WTC11 (cell line): ENCODE data around the gene TREM2. TPM values are rescaled to one million over a fixed set of nuclear protein-coding genes. Genes with fewer than 3 reads are reported as not detected.

Source experiments
- ATAC-seq: fragments of 200-7000 bp; cut with Tn5 transposase; 2 replicates; pipeline ENCODE4 v1.10.0; 2021; ENCODE audit warnings: mild to moderate bottlenecking, moderate library complexity
- CTCF ChIA-PET: fragments of 300-600 bp; sonication (Branson Sonifier 250); formaldehyde crosslinking; loops from one replicate; lab custom pipeline; 2021; ENCODE audit warnings: antibody characterized with exemption; lab: Charles Lee
- POLR2A ChIA-PET: fragments of 350-600 bp; sonication (Branson Sonifier 250); formaldehyde crosslinking; loops from one replicate; lab custom pipeline; 2021; ENCODE audit warnings: antibody characterized with exemption; lab: Charles Lee
- DNase-seq: peaks from one replicate; pipeline ENCODE4 v3.0.0; 2021; ENCODE audit warnings: low spot score
- H3K27ac Mint-ChIP-seq: 2 replicates; pipeline ENCODE4 v1.8.0; 2021; ENCODE audit warnings: mixed read lengths
- H3K27me3 Mint-ChIP-seq: 2 replicates; pipeline ENCODE4 v1.8.0; 2021; ENCODE audit warnings: low read depth, mild to moderate bottlenecking, moderate library complexity, mixed read lengths
- H3K36me3 Mint-ChIP-seq: 2 replicates; pipeline ENCODE4 v1.8.0; 2021; ENCODE audit warnings: mixed read lengths
- H3K4me1 Mint-ChIP-seq: 2 replicates; pipeline ENCODE4 v1.8.0; 2022; ENCODE audit warnings: mixed read lengths
- H3K4me3 Mint-ChIP-seq: 2 replicates; pipeline ENCODE4 v1.8.0; 2021; ENCODE audit warnings: mild to moderate bottlenecking, moderate library complexity, mixed read lengths
- H3K9me3 Mint-ChIP-seq: 2 replicates; pipeline ENCODE4 v1.8.0; 2021; ENCODE audit warnings: mixed read lengths
- CBFB ChIP-seq: sonication (generic); formaldehyde crosslinking; IDR thresholded peaks from 2 replicates; pipeline ENCODE4 v1.8.1; 2022; ENCODE audit warnings: mild to moderate bottlenecking, low read depth, missing genetic modification reagents
- E2F4 ChIP-seq: sonication (generic); formaldehyde crosslinking; IDR thresholded peaks from 2 replicates; pipeline ENCODE4 v1.8.1; 2022; ENCODE audit warnings: low read depth, mild to moderate bottlenecking, moderate library complexity, missing genetic modification reagents, borderline replicate concordance
- ELF4 ChIP-seq: sonication (generic); formaldehyde crosslinking; IDR thresholded peaks from 2 replicates; pipeline ENCODE4 v1.8.1; 2022; ENCODE audit warnings: low read depth, mild to moderate bottlenecking, moderate library complexity, missing genetic modification reagents
- EMX1 ChIP-seq: fragments of 250-450 bp; sonication (Bioruptor Pico); IDR thresholded peaks from 2 replicates; pipeline ENCODE4 v1.8.0; 2021; ENCODE audit warnings: mild to moderate bottlenecking
- FOXK1 ChIP-seq: sonication (generic); formaldehyde crosslinking; IDR thresholded peaks from 2 replicates; pipeline ENCODE4 v1.8.0; 2022; ENCODE audit warnings: mild to moderate bottlenecking, moderate library complexity, missing genetic modification reagents
- HMGA2 ChIP-seq: fragments of 250-450 bp; sonication (Bioruptor Pico); IDR thresholded peaks from 2 replicates; pipeline ENCODE4 v1.4.0; 2021; ENCODE audit warnings: mild to moderate bottlenecking, moderate library complexity
- HMGXB4 ChIP-seq: sonication (generic); formaldehyde crosslinking; IDR thresholded peaks from 2 replicates; pipeline ENCODE4 v1.8.1; 2023; ENCODE audit warnings: mild to moderate bottlenecking, moderate library complexity, missing genetic modification reagents
- IRF2 ChIP-seq: sonication (generic); formaldehyde crosslinking; IDR thresholded peaks from 2 replicates; pipeline ENCODE4 v1.8.0; 2022; ENCODE audit warnings: low read depth, missing genetic modification reagents, borderline replicate concordance
- MYBL2 ChIP-seq: sonication (generic); formaldehyde crosslinking; IDR thresholded peaks from 2 replicates; pipeline ENCODE4 v1.8.1; 2023; ENCODE audit warnings: mild to moderate bottlenecking, moderate library complexity, missing genetic modification reagents
- NR3C1 ChIP-seq: sonication (generic); formaldehyde crosslinking; conservative IDR thresholded peaks from 2 replicates; pipeline ENCODE4 v1.8.1; 2023; ENCODE audit warnings: low read depth, mild to moderate bottlenecking, missing genetic modification reagents
- OVOL2 ChIP-seq: fragments of 250-450 bp; sonication (Bioruptor Pico); IDR thresholded peaks from 2 replicates; pipeline ENCODE4 v1.9.0; 2021; ENCODE audit warnings: mild to moderate bottlenecking, borderline replicate concordance
- RELA ChIP-seq: sonication (generic); formaldehyde crosslinking; IDR thresholded peaks from 2 replicates; pipeline ENCODE4 v1.8.1; 2022; ENCODE audit warnings: missing genetic modification reagents, mild to moderate bottlenecking, borderline replicate concordance
- SMAD3 ChIP-seq: sonication (generic); formaldehyde crosslinking; IDR thresholded peaks from 2 replicates; pipeline ENCODE4 v1.8.0; 2022; ENCODE audit warnings: missing genetic modification reagents, mild to moderate bottlenecking, borderline replicate concordance
- SMAD4 ChIP-seq: sonication (generic); formaldehyde crosslinking; IDR thresholded peaks from 2 replicates; pipeline ENCODE4 v1.8.0; 2022; ENCODE audit warnings: mild to moderate bottlenecking, missing genetic modification reagents
- TEAD4 ChIP-seq: sonication (generic); formaldehyde crosslinking; IDR thresholded peaks from 2 replicates; pipeline ENCODE4 v1.8.0; 2022; ENCODE audit warnings: mild to moderate bottlenecking, missing genetic modification reagents
- ZNF232 ChIP-seq: sonication (generic); formaldehyde crosslinking; IDR thresholded peaks from 2 replicates; pipeline ENCODE4 v1.8.0; 2022; ENCODE audit warnings: mild to moderate bottlenecking, missing genetic modification reagents
- ZNF416 ChIP-seq: fragments of 250-450 bp; sonication (Bioruptor Pico); IDR thresholded peaks from 2 replicates; pipeline ENCODE4 v1.9.0; 2021; ENCODE audit warnings: mild to moderate bottlenecking, inconsistent platforms
- ZNF423 ChIP-seq: fragments of 250-450 bp; sonication (Bioruptor Pico); IDR thresholded peaks from 2 replicates; pipeline ENCODE4 v2.1.2; 2022; ENCODE audit warnings: mild to moderate bottlenecking, moderate library complexity
- total RNA-seq: library from RNA; stranded (reverse); gene quantifications from 3 replicates; pipeline ENCODE4 v1.2.3, GENCODE V29; 2021
- TF ChIP-seq, protein P1 (sequence below): sonication (generic); formaldehyde crosslinking; IDR thresholded peaks from 2 replicates; pipeline ENCODE4 v1.8.0; 2023; ENCODE audit warnings: missing genetic modification reagents, mild to moderate bottlenecking, borderline replicate concordance
- TF ChIP-seq, protein P2 (sequence below): fragments of 250-450 bp; sonication (Bioruptor Pico); IDR thresholded peaks from 2 replicates; pipeline ENCODE4 v2.1.2; 2022; ENCODE audit warnings: mild to moderate bottlenecking, moderate library complexity
- TF ChIP-seq, protein P3 (sequence below): sonication (generic); formaldehyde crosslinking; conservative IDR thresholded peaks from 2 replicates; pipeline ENCODE4 v1.8.1; 2022; ENCODE audit warnings: mild to moderate bottlenecking, missing genetic modification reagents

TREM2 gene
- total RNA-seq, 1 experiment from 2014 or later = not detected

- Mint-ChIP-seq H3K4me3 (no peak overlapping the region), H3K27ac (no peak overlapping the region), H3K9me3 (no peaks in the 10 kb centered on the region), H3K36me3 (no peaks in the 10 kb centered on the region), H3K4me1 (peaks cover 6% of the 10 kb centered on the region), H3K27me3 (no peaks in the 10 kb centered on the region)
- no peak for TF ChIP-seq ZNF423 (CRISPR knock-in tag)
- TF ChIP-seq ZNF232 = no peak
- TF ChIP-seq HMGXB4 (CRISPR knock-in tag) = no peak
- TF ChIP-seq, protein P1, sequence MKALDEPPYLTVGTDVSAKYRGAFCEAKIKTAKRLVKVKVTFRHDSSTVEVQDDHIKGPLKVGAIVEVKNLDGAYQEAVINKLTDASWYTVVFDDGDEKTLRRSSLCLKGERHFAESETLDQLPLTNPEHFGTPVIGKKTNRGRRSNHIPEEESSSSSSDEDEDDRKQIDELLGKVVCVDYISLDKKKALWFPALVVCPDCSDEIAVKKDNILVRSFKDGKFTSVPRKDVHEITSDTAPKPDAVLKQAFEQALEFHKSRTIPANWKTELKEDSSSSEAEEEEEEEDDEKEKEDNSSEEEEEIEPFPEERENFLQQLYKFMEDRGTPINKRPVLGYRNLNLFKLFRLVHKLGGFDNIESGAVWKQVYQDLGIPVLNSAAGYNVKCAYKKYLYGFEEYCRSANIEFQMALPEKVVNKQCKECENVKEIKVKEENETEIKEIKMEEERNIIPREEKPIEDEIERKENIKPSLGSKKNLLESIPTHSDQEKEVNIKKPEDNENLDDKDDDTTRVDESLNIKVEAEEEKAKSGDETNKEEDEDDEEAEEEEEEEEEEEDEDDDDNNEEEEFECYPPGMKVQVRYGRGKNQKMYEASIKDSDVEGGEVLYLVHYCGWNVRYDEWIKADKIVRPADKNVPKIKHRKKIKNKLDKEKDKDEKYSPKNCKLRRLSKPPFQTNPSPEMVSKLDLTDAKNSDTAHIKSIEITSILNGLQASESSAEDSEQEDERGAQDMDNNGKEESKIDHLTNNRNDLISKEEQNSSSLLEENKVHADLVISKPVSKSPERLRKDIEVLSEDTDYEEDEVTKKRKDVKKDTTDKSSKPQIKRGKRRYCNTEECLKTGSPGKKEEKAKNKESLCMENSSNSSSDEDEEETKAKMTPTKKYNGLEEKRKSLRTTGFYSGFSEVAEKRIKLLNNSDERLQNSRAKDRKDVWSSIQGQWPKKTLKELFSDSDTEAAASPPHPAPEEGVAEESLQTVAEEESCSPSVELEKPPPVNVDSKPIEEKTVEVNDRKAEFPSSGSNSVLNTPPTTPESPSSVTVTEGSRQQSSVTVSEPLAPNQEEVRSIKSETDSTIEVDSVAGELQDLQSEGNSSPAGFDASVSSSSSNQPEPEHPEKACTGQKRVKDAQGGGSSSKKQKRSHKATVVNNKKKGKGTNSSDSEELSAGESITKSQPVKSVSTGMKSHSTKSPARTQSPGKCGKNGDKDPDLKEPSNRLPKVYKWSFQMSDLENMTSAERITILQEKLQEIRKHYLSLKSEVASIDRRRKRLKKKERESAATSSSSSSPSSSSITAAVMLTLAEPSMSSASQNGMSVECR (CRISPR knock-in tag) = no peak
- no peak for TF ChIP-seq TEAD4 (CRISPR knock-in tag)
- no peak for TF ChIP-seq ELF4 (CRISPR knock-in tag)
- TF ChIP-seq EMX1 (CRISPR knock-in tag) = no peak
- no peak for TF ChIP-seq SMAD4
- TF ChIP-seq ZNF416 (CRISPR knock-in tag) = no peak
- no peak for TF ChIP-seq MYBL2
- TF ChIP-seq, protein P2, sequence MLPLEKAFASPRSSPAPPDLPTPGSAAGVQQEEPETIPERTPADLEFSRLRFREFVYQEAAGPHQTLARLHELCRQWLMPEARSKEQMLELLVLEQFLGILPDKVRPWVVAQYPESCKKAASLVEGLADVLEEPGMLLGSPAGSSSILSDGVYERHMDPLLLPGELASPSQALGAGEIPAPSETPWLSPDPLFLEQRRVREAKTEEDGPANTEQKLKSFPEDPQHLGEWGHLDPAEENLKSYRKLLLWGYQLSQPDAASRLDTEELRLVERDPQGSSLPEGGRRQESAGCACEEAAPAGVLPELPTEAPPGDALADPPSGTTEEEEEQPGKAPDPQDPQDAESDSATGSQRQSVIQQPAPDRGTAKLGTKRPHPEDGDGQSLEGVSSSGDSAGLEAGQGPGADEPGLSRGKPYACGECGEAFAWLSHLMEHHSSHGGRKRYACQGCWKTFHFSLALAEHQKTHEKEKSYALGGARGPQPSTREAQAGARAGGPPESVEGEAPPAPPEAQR (CRISPR knock-in tag) = no peak
- no peak for TF ChIP-seq E2F4 (CRISPR knock-in tag)
- no peak for TF ChIP-seq NR3C1 (CRISPR knock-in tag)
- TF ChIP-seq RELA (CRISPR knock-in tag) = no peak
- no peak for TF ChIP-seq SMAD3
- TF ChIP-seq OVOL2 = no peak
- TF ChIP-seq, protein P3, sequence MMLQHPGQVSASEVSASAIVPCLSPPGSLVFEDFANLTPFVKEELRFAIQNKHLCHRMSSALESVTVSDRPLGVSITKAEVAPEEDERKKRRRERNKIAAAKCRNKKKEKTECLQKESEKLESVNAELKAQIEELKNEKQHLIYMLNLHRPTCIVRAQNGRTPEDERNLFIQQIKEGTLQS (CRISPR knock-in tag) = no peak
- TF ChIP-seq CBFB = no peak
- POLR2A ChIA-PET = interaction anchor here (0.8 kb wide), 1 partner anchor 104 kb away, joined by 3 read pairs; the partner anchor contains the start of genes NFYA and OARD1
- ATAC-seq = no peak
- CTCF ChIA-PET = interaction anchor here (0.7 to 5.2 kb wide), 3 partner anchors 16 to 142 kb away, joined by 3 to 24 read pairs (median 7); no protein-coding TSS in a partner anchor
- DNase-seq = no peak
These were observed 13.3 kb upstream of the TREM2 start for GRCh38 chr6:41176189-41176588.

- Mint-ChIP-seq H3K4me3 (no peak overlapping the region), H3K4me1 (peaks cover 16% of the 10 kb centered on the region), H3K36me3 (no peaks in the 10 kb centered on the region), H3K27ac (no peak overlapping the region), H3K27me3 (no peaks in the 10 kb centered on the region), H3K9me3 (no peaks in the 10 kb centered on the region)
- CTCF ChIA-PET = interaction anchor here (0.7 to 5.2 kb wide), 2 partner anchors 17 to 251 kb away, joined by 3 to 24 read pairs; no protein-coding TSS in a partner anchor
- POLR2A ChIA-PET = no interaction called here
- ATAC-seq (no peak), DNase-seq (no peak)
- TF ChIP-seq HMGA2 (no peak), IRF2 (no peak), FOXK1 (CRISPR knock-in tag) (no peak)
These were observed 12.2 kb upstream of the TREM2 start for GRCh38 chr6:41175084-41175483.
